ENCODE data around the gene CTPS1. TPM values are rescaled to one million over a fixed set of nuclear protein-coding genes. Genes with fewer than 3 reads are reported as not detected.

CTPS1 gene, protein sequence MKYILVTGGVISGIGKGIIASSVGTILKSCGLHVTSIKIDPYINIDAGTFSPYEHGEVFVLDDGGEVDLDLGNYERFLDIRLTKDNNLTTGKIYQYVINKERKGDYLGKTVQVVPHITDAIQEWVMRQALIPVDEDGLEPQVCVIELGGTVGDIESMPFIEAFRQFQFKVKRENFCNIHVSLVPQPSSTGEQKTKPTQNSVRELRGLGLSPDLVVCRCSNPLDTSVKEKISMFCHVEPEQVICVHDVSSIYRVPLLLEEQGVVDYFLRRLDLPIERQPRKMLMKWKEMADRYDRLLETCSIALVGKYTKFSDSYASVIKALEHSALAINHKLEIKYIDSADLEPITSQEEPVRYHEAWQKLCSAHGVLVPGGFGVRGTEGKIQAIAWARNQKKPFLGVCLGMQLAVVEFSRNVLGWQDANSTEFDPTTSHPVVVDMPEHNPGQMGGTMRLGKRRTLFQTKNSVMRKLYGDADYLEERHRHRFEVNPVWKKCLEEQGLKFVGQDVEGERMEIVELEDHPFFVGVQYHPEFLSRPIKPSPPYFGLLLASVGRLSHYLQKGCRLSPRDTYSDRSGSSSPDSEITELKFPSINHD
- polyA plus RNA-seq (2013, experiment 1 of 2): 75.4 TPM
- 75.2 TPM for polyA plus RNA-seq (2013, experiment 2 of 2)

DNA sequence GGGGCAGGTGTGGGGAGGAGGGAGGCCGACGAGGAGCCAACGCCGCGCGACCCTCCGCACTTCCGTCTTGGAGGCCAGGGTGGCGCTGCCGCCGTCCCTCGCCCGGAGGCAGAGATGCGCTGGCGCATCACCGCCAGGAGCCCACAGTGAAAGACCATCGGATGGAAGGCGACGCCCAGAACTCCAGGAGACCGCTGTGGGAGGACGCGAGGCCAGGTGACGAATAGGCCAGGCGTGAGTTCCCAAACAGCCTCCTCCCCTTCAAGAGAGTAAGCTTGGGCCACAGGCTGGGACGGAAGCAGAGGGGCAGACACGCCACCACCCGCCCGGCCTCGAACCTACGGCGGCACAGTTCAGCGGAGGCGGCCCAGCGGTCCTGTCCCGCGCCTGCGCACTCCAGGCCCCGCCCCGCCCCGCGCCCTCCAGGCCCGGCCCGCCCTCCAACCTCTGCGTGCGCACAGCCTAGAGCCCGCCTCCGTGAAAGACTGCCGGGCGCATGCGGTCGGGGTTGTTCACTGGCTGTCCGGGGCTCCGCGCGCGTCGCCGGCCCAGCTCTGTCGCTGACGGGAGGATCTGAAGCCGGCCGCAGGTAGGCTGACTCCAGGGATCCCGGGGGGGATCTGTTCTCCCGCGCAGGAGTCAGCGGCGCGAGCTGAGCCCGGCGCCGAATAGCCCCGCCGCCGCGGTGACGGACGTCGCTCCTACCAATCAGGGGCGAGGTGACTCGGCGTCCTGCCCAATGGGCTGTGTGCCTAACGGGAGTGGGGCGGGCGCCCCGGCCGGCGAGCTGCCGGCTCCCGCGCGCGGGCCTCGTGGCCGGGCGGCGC is at the start of gene CTPS1:
Gene CTPS1, plus strand, starts transcription at position 456 of the 827 bp plus-strand sequence. CDS start 3,595 bp downstream, outside the sequence.
- H2BK120ac ChIP-seq (ENCODE audit: low read depth, low read length): no peak within 1 kb of the TSS
- peak within 1 kb of the TSS; percentile 99 for H3K56ac ChIP-seq (ENCODE audit: low read length)
- peak within 1 kb of the TSS; percentile 93 for H3K27ac ChIP-seq (ENCODE audit: low read depth, low read length)
- H3K9ac ChIP-seq (ENCODE audit: low read length): peak within 1 kb of the TSS; percentile 95
- H3K18ac ChIP-seq (ENCODE audit: low read length): peak within 1 kb of the TSS; percentile 96
- peak; percentile 96 for DNase-seq
- no peaks in the 10 kb centered on the region for H3K36me3 ChIP-seq (ENCODE audit: control insufficient read depth, insufficient read depth, low read length)
- H2BK15ac ChIP-seq (replicated peaks; ENCODE audit: low read depth): no peak within 1 kb of the TSS
- peak within 1 kb of the TSS; percentile 45 for H3K23ac ChIP-seq (ENCODE audit: low read length)
- H3K4me3 ChIP-seq (ENCODE audit: low read length): peak within 1 kb of the TSS; percentile 77
- no peaks in the 10 kb centered on the region for H3K27me3 ChIP-seq (ENCODE audit: insufficient read depth, low read length, poor library complexity)
- no peak within 1 kb of the TSS for H4K5ac ChIP-seq (ENCODE audit: low read length)
- peaks cover 12% of the 10 kb centered on the region for H3K79me1 ChIP-seq (ENCODE audit: low read length)
- peak within 1 kb of the TSS; percentile 45 for H2AK5ac ChIP-seq (ENCODE audit: low read length)
- H3K4me2 ChIP-seq (ENCODE audit: low read length): peak within 1 kb of the TSS; percentile 98
- peaks cover 8% of the 10 kb centered on the region for H3K4me1 ChIP-seq (ENCODE audit: control insufficient read depth, low read depth, low read length)
- H2BK5ac ChIP-seq (ENCODE audit: low read length): peak within 1 kb of the TSS; percentile 87
- no peak within 1 kb of the TSS for H4K8ac ChIP-seq (ENCODE audit: low read depth, low read length)
- peaks cover 37% of the 10 kb centered on the region for H3K79me2 ChIP-seq (ENCODE audit: control insufficient read depth, insufficient read depth, low read length)
- peak within 1 kb of the TSS; percentile 90 for H3K4ac ChIP-seq (ENCODE audit: low read depth, low read length)
- no CpG with 5 or more reads among the region's 96 CpGs for WGBS (ENCODE audit: extremely low coverage, insufficient coverage, low lambda C conversion rate)

DNA sequence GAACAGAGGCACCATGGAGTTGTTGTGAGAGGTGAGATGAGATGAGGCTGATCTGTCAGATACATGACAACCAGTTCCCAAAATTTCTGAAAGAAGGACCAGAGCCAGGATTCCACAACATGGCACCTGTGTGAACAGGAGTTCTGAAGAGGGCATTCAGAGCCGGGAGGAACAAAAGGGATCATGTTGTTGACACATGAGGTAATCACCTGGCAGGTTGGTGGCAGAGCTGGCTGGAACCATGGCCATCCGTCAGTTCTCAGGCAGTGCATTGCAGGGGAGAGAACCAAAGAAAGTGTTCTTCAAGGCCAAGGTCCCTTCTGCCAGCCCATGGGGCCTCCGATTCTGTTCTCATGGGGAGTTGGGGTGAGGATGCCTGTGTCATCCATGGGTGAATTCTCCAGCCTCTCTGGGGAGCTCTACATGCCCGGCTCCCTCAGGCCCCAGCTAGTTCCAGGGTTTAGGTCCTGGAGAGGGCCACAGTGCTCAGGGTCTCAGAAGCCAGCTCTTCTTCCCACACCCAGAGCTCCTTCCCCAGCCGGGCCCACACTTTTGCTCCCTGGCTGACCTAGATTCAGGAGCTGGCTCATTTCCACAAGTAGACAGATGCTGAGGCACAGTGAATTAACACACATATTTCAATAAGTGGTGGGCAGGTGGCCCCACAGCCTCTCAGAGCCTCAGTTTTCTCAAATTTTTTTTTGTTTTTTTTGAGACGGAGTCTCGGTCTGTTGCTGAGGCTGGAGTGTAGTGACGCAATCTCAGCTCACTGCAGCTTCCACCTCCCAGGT is 49.1 kb upstream of the CTPS1 start:
- no peak overlapping the region for H2AK5ac ChIP-seq (ENCODE audit: low read length)
- H3K4ac ChIP-seq (ENCODE audit: low read depth, low read length): no peak overlapping the region
- no peak overlapping the region for H3K56ac ChIP-seq (ENCODE audit: low read length)
- no peak overlapping the region for H3K4me2 ChIP-seq (ENCODE audit: low read length)
- no peaks in the 10 kb centered on the region for H3K27me3 ChIP-seq (ENCODE audit: insufficient read depth, low read length, poor library complexity)
- H4K8ac ChIP-seq (ENCODE audit: low read depth, low read length): no peak overlapping the region
- peaks cover 2% of the 10 kb centered on the region for H3K4me1 ChIP-seq (ENCODE audit: control insufficient read depth, low read depth, low read length)
- no peak overlapping the region for H3K4me3 ChIP-seq (ENCODE audit: low read length)
- H3K18ac ChIP-seq (ENCODE audit: low read length): no peak overlapping the region
- no peak overlapping the region for H3K27ac ChIP-seq (ENCODE audit: low read depth, low read length)
- H2BK5ac ChIP-seq (ENCODE audit: low read length): no peak overlapping the region
- H3K79me1 ChIP-seq (ENCODE audit: low read length): no peaks in the 10 kb centered on the region
- no peak overlapping the region for H2BK120ac ChIP-seq (ENCODE audit: low read depth, low read length)
- no CpG with 5 or more reads among the region's 8 CpGs for WGBS (ENCODE audit: extremely low coverage, insufficient coverage, low lambda C conversion rate)
- no peak for DNase-seq
- H3K79me2 ChIP-seq (ENCODE audit: control insufficient read depth, insufficient read depth, low read length): no peaks in the 10 kb centered on the region
- no peaks in the 10 kb centered on the region for H3K36me3 ChIP-seq (ENCODE audit: control insufficient read depth, insufficient read depth, low read length)
- H3K9ac ChIP-seq (ENCODE audit: low read length): no peak overlapping the region
- H3K23ac ChIP-seq (ENCODE audit: low read length): no peak overlapping the region
- H4K5ac ChIP-seq (ENCODE audit: low read length): no peak overlapping the region
- no peak overlapping the region for H2BK15ac ChIP-seq (replicated peaks; ENCODE audit: low read depth)

DNA sequence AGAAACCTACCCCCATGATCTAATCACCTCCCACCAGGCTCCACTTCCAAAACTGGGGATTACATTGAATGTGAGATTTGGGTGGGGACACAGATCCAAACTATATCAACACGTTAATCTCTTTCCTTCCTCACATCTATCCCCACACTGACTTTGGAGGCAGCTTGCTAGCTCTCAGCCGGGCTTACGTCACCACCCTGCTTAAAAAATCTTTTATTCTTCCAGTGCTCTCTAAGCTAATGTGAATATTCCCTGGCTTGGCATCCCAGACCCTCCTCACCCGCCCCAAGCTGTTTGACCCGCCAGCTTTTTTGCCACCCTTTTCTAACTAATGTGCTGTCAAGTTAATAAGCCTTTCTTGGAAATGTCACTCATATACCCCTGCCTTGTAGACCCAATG is 47.9 kb upstream of the CTPS1 start:
- H3K27ac ChIP-seq (ENCODE audit: low read depth, low read length): no peak overlapping the region
- H3K4ac ChIP-seq (ENCODE audit: low read depth, low read length): no peak overlapping the region
- no peak overlapping the region for H2BK15ac ChIP-seq (replicated peaks; ENCODE audit: low read depth)
- no peak overlapping the region for H3K18ac ChIP-seq (ENCODE audit: low read length)
- H3K23ac ChIP-seq (ENCODE audit: low read length): no peak overlapping the region
- H3K9ac ChIP-seq (ENCODE audit: low read length): no peak overlapping the region
- H3K36me3 ChIP-seq (ENCODE audit: control insufficient read depth, insufficient read depth, low read length): no peaks in the 10 kb centered on the region
- no peak overlapping the region for H4K8ac ChIP-seq (ENCODE audit: low read depth, low read length)
- no peak overlapping the region for H4K5ac ChIP-seq (ENCODE audit: low read length)
- H3K4me3 ChIP-seq (ENCODE audit: low read length): no peak overlapping the region
- H2BK120ac ChIP-seq (ENCODE audit: low read depth, low read length): no peak overlapping the region
- H3K79me1 ChIP-seq (ENCODE audit: low read length): no peaks in the 10 kb centered on the region
- no peaks in the 10 kb centered on the region for H3K79me2 ChIP-seq (ENCODE audit: control insufficient read depth, insufficient read depth, low read length)
- H3K27me3 ChIP-seq (ENCODE audit: insufficient read depth, low read length, poor library complexity): no peaks in the 10 kb centered on the region
- H2BK5ac ChIP-seq (ENCODE audit: low read length): no peak overlapping the region
- no peak for DNase-seq
- WGBS (ENCODE audit: extremely low coverage, insufficient coverage, low lambda C conversion rate): no CpG with 5 or more reads among the region's 5 CpGs
- peaks cover 2% of the 10 kb centered on the region for H3K4me1 ChIP-seq (ENCODE audit: control insufficient read depth, low read depth, low read length)
- H3K56ac ChIP-seq (ENCODE audit: low read length): no peak overlapping the region
- H3K4me2 ChIP-seq (ENCODE audit: low read length): no peak overlapping the region
- H2AK5ac ChIP-seq (ENCODE audit: low read length): no peak overlapping the region

DNA sequence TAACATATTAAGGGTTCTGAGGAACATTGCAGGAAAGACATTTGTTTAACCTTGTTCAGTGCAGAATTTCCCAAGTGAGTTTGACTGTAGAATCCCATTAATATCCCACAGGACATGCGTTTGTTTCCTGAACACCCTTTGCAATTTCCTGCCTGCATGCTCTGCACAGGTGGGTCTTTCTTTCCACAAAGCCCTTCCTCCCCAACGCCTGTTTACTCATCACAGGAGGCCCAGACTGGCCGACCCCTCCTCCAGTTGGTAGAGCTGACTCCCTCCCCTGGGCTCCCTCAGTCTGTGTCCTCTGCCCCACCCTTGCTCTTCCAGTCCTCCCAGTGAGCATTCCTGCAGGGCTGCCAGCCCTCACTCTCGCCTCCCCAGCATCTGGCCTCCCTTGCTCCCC is 47.5 kb upstream of the CTPS1 start:
- H3K27ac ChIP-seq (ENCODE audit: low read depth, low read length): no peak overlapping the region
- no peak overlapping the region for H3K9ac ChIP-seq (ENCODE audit: low read length)
- H2BK15ac ChIP-seq (replicated peaks; ENCODE audit: low read depth): no peak overlapping the region
- H3K23ac ChIP-seq (ENCODE audit: low read length): no peak overlapping the region
- no peak overlapping the region for H4K5ac ChIP-seq (ENCODE audit: low read length)
- no peak overlapping the region for H4K8ac ChIP-seq (ENCODE audit: low read depth, low read length)
- no peak overlapping the region for H3K4me2 ChIP-seq (ENCODE audit: low read length)
- H3K56ac ChIP-seq (ENCODE audit: low read length): no peak overlapping the region
- H3K4ac ChIP-seq (ENCODE audit: low read depth, low read length): no peak overlapping the region
- H3K4me1 ChIP-seq (ENCODE audit: control insufficient read depth, low read depth, low read length): peaks cover 2% of the 10 kb centered on the region
- no CpG with 5 or more reads among the region's 4 CpGs for WGBS (ENCODE audit: extremely low coverage, insufficient coverage, low lambda C conversion rate)
- no peaks in the 10 kb centered on the region for H3K79me1 ChIP-seq (ENCODE audit: low read length)
- H2AK5ac ChIP-seq (ENCODE audit: low read length): no peak overlapping the region
- no peak overlapping the region for H3K4me3 ChIP-seq (ENCODE audit: low read length)
- no peak overlapping the region for H2BK120ac ChIP-seq (ENCODE audit: low read depth, low read length)
- no peak for DNase-seq
- H2BK5ac ChIP-seq (ENCODE audit: low read length): no peak overlapping the region
- H3K36me3 ChIP-seq (ENCODE audit: control insufficient read depth, insufficient read depth, low read length): no peaks in the 10 kb centered on the region
- no peaks in the 10 kb centered on the region for H3K27me3 ChIP-seq (ENCODE audit: insufficient read depth, low read length, poor library complexity)
- no peaks in the 10 kb centered on the region for H3K79me2 ChIP-seq (ENCODE audit: control insufficient read depth, insufficient read depth, low read length)
- no peak overlapping the region for H3K18ac ChIP-seq (ENCODE audit: low read length)

DNA sequence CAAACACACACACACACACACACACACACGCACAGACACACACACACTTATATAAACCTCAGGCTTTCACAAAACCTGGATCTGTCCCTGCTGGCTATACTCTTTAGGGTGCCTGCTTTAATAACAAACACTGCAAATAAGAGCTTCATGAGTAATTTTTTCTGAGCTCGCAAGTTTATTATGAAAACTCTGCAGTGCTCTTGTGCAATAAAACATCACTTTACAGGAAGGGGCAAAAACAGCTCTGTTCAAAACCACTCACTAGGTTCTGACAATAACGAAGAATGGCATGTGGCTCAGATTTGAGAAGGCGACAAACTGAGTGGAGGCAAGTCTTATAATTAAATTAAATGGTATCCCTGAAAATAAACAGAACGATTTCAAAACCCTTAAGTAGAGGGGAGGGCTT is 42.6 kb upstream of the CTPS1 start:
- peaks cover 2% of the 10 kb centered on the region for H3K4me1 ChIP-seq (ENCODE audit: control insufficient read depth, low read depth, low read length)
- no peak overlapping the region for H4K8ac ChIP-seq (ENCODE audit: low read depth, low read length)
- WGBS (ENCODE audit: extremely low coverage, insufficient coverage, low lambda C conversion rate): no CpG with 5 or more reads among the region's 5 CpGs
- no peak overlapping the region for H3K9ac ChIP-seq (ENCODE audit: low read length)
- no peaks in the 10 kb centered on the region for H3K36me3 ChIP-seq (ENCODE audit: control insufficient read depth, insufficient read depth, low read length)
- no peak overlapping the region for H4K5ac ChIP-seq (ENCODE audit: low read length)
- no peak overlapping the region for H3K18ac ChIP-seq (ENCODE audit: low read length)
- H3K27ac ChIP-seq (ENCODE audit: low read depth, low read length): no peak overlapping the region
- H3K79me1 ChIP-seq (ENCODE audit: low read length): no peaks in the 10 kb centered on the region
- no peaks in the 10 kb centered on the region for H3K79me2 ChIP-seq (ENCODE audit: control insufficient read depth, insufficient read depth, low read length)
- no peak overlapping the region for H3K4me2 ChIP-seq (ENCODE audit: low read length)
- H3K4me3 ChIP-seq (ENCODE audit: low read length): no peak overlapping the region
- H2BK120ac ChIP-seq (ENCODE audit: low read depth, low read length): no peak overlapping the region
- no peak for DNase-seq
- no peaks in the 10 kb centered on the region for H3K27me3 ChIP-seq (ENCODE audit: insufficient read depth, low read length, poor library complexity)
- H3K4ac ChIP-seq (ENCODE audit: low read depth, low read length): no peak overlapping the region
- H2BK5ac ChIP-seq (ENCODE audit: low read length): no peak overlapping the region
- no peak overlapping the region for H3K56ac ChIP-seq (ENCODE audit: low read length)
- H3K23ac ChIP-seq (ENCODE audit: low read length): no peak overlapping the region
- no peak overlapping the region for H2AK5ac ChIP-seq (ENCODE audit: low read length)
- H2BK15ac ChIP-seq (replicated peaks; ENCODE audit: low read depth): no peak overlapping the region

Measured in mesendoderm (in vitro differentiated cells).